ENCODE measurements around the gene CD36. TPM values are rescaled to one million over a fixed set of nuclear protein-coding genes. Genes with fewer than 3 reads are reported as not detected.
A peak's percentile ranks its signal among the peaks of the same experiment; 100 is the strongest.

CD36 gene
- total RNA-seq, 1 experiment from 2014 or later: 1.4 TPM

GRCh38 chr7:80632819-80633218, 5.6 kb upstream of the CD36 start:
- no peak for ATAC-seq
- no peaks in the 10 kb centered on the region for H3K9me3 Mint-ChIP-seq
- POLR2A ChIA-PET: no interaction called here
- TF ChIP-seq ARID4B (CRISPR knock-in tag; IDR thresholded peaks at IDR 0.05; ENCODE audit: borderline replicate concordance) (no peak), FOXJ3 (CRISPR knock-in tag; IDR thresholded peaks at IDR 0.05; ENCODE audit: borderline replicate concordance) (no peak), TEAD1 (CRISPR knock-in tag; IDR thresholded peaks at IDR 0.05) (no peak), HMGA2 (CRISPR knock-in tag; IDR thresholded peaks at IDR 0.05) (no peak), GTF2I (CRISPR knock-in tag; conservative IDR thresholded peaks at IDR 0.05) (no peak), FOXP4 (CRISPR knock-in tag; IDR thresholded peaks at IDR 0.05) (no peak), TEAD4 (CRISPR knock-in tag; IDR thresholded peaks at IDR 0.05) (no peak), ESRRA (CRISPR knock-in tag; IDR thresholded peaks at IDR 0.05; ENCODE audit: borderline replicate concordance) (no peak), ETV6 (CRISPR knock-in tag; IDR thresholded peaks at IDR 0.05) (no peak), NFATC4 (CRISPR knock-in tag; IDR thresholded peaks at IDR 0.05) (no peak), TP53 (CRISPR knock-in tag; IDR thresholded peaks at IDR 0.05) (no peak), GRHL2 (CRISPR knock-in tag; IDR thresholded peaks at IDR 0.05; ENCODE audit: insufficient replicate concordance, severe bottlenecking) (no peak), ATF2 (CRISPR knock-in tag; IDR thresholded peaks at IDR 0.05; ENCODE audit: borderline replicate concordance, low read depth) (no peak), ZNF671 (CRISPR knock-in tag; IDR thresholded peaks at IDR 0.05) (no peak), ZBTB43 (CRISPR knock-in tag; IDR thresholded peaks at IDR 0.05) (no peak)
- H3K27ac Mint-ChIP-seq: no peak overlapping the region
- H3K4me3 Mint-ChIP-seq: no peak overlapping the region
- no peaks in the 10 kb centered on the region for H3K36me3 Mint-ChIP-seq
- H3K4me1 Mint-ChIP-seq: peaks cover 3% of the 10 kb centered on the region
- CTCF ChIA-PET: interaction anchor here (0.8 to 1.0 kb wide), 2 partner anchors 29 to 102 kb away, joined by 3 read pairs; no protein-coding TSS in a partner anchor
- no peaks in the 10 kb centered on the region for H3K27me3 Mint-ChIP-seq (ENCODE audit: low read depth)
- DNase-seq (ENCODE audit: low spot score): no peak

GRCh38 chr7:80634505-80634904, 3.9 kb upstream of the CD36 start:
- Mint-ChIP-seq H3K27ac (no peak overlapping the region), H3K4me1 (0 out of 2 replicates have a peak, but pooled peaks cover 5% of the 10 kb centered on the region), H3K4me3 (no peak overlapping the region), H3K27me3 (ENCODE audit: low read depth) (no peaks in the 10 kb centered on the region), H3K36me3 (no peaks in the 10 kb centered on the region), H3K9me3 (no peaks in the 10 kb centered on the region)
- ChIA-PET CTCF (no interaction called here), POLR2A (no interaction called here)
- ATAC-seq (no peak), DNase-seq (ENCODE audit: low spot score) (no peak)
- TF ChIP-seq TP53 (CRISPR knock-in tag; IDR thresholded peaks at IDR 0.05): no peak
- TF ChIP-seq GABPB1 (CRISPR knock-in tag; IDR thresholded peaks at IDR 0.05): peak; percentile 59

Measured in WTC11 (cell line).